HG02970 (cell line): ENCODE measurements around the gene NET1.

Source experiments
- ATAC-seq: cut with Tn5 transposase; IDR thresholded peaks from one replicate; pipeline ENCODE4 v1.9.1; 2021; ENCODE audit warnings: mild to moderate bottlenecking, moderate library complexity, moderate number of reproducible peaks; ENCODE audit not compliant: unreplicated experiment, low FRiP score

Gene NET1

DNA sequence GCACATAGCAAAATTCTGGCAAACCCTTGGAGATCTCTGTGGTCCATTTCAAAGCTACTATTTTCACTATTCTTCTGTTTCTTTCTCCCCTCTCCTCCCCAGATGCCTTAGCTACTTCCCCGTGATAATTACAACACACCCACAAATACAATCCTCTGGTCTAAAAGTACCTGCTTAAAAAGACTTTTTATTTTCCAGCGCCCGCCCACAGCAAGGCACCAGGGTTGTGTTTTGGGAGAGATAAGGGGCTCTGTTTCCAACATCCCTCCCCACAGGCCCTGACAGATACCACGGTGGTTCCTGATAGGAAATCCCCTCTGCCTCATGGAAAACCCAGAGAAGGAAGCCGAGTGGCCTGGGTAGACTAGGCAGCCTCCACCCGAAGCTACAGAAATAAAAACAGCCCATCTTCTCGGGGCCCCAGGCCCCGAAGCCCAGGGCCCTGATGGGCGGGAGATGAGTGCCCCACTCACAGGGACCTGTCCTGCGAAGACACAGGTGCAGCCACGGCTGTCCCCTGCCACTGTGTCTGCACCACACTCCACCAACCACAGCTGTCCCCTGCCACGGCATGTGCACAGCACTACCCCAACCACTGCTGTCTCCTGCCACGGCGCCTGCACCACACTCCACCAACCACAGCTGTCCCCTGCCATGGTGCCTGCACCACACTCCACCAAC lies 67.3 kb downstream of the NET1 start:
- no peak for ATAC-seq

DNA sequence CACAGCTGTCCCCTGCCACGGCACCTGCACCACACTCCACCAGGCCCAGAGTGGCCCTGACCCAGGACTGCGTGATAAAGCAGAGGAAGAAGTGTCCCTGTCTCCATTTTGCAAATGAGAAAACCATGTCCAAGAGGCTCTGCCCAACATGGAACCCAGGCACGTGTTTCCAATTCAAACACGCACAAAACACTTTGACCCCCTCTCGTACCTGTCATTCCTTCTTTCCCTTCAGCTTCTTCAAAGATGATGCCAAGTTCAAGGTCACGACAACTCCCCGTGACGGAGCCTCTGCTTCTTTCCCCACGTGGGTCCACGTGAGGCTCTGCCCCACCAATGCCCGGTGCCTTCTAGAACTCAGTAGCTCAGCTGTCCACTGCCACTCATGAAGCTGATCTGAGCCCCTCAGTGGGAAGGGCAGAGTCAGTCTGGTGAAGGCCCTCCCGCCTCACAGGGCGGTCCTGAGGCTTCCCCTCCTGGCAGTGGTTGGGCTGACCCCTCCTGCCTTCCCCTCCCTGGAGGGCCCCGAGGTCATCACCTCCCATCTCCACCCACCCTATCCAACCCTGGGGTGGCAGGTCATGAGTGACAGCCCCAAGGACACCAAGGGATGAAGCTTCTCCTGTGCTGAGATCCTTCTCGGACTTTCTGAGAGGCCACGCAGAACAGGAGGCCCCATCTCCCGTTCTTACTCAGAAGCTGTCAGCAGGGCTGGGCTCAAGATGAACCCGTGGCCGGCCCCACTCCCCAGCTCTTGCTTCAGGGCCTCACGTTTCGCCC lies 68.0 kb downstream of the NET1 start:
- no peak for ATAC-seq

- no peak for ATAC-seq
Measured at GRCh38 chr10:5481121-5481520, 68.8 kb downstream of the NET1 start.

DNA sequence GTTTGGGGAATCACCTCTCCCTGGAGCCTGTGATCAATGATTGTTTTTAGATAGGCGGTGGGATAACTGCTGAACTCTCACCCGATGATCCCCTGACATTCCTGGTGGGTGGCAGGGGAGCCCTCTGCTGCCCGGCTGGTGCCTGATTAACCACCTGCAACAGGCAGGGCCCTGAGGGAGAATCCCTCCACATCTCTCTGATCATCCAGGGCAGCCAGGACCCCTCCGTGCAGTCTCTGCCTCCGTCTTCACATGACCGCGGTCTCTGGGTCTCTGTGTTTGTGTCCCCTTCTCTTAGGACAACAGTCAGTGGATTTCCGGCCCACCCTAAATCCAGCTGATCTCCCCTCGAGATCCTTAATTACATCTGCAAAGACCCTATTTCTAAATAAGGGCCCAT lies 69.7 kb downstream of the NET1 start:
- no peak for ATAC-seq

DNA sequence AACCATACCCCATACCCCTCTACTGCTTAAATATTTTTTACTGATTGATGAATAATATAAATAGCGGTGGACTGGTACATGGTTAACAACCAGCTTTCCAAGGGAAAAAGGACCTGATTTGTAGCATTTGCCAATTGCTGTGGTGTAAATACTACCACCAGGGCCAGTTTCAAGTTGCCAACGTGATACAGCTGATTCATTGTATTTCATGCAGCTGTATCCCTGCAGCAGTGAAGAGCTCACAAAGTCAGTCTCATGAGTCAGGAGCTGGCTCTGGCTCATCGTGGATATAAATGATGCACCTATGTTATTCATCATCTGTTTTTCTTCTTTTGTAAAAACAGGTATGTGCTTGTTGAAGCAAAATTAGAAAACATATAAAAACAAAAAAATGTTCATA lies 71.8 kb downstream of the NET1 start:
- ATAC-seq, result no peak

GRCh38 chr10:5485290-5485689 lies 72.9 kb downstream of the NET1 start:
- no peak for ATAC-seq

GRCh38 chr10:5485948-5486852 lies 73.8 kb downstream of the NET1 start:
- ATAC-seq, result no peak

DNA sequence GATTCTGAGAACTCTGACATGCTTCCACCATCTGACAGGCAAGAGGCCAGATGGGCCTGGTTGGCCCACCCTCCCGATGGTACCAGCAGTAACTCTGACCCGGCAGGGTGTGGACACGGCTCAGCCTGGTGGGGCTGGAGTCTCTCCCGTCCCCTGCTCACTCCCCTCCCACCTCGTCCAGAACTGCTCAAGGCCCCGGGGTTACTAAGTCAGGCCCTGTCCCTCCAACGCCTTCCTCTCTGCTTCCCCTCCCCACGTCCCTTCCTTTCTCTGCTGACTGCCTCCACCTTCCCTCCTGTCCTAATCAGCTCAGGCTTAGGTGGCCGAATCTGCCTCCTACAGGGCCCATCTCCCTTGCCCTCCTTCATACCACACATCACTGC lies 74.5 kb downstream of the NET1 start:
- no peak for ATAC-seq

- ATAC-seq, result no peak
Measured at GRCh38 chr10:5488272-5489161, 76.2 kb downstream of the NET1 start.

DNA sequence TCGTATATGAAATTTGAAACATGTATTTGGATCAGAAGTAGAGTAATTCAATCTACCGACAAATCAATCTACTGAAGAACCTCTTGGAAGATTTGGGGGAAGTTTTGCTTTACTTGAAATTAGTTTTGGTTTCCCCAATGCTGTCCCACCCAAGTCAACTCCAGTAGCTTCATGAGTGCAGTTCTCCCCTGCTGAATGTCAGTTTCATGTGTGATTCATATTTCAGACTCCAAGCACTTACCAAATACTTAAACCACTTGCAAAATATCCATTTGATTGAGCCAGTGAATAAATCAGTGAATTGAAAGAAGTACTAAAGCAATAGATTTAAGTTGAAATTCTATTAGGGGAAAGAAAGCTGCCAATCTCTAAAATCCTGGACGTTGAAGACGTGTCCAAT lies 77.7 kb downstream of the NET1 start:
- no peak for ATAC-seq

GRCh38 chr10:5490698-5491464 lies 78.5 kb downstream of the NET1 start:
- no peak for ATAC-seq

DNA sequence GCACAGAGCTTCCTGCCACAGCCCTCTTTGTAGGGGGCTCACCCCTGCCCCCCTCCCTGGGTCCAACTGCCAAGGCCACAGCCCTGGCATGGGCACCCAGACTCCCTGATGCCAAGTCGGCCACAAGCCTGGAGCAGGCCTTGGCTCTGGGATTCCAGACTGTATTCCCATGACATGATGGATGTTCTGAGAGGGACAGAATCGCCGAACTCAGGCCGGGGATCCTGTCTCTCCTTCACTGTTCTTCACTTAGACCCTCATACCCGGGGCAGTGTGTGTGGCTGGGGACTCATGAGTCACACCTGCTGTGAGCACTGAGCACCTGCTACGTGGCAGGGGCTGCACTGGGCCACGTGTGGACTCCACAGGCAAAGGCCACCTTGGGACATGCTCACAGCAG lies 79.1 kb downstream of the NET1 start:
- no peak for ATAC-seq

GRCh38 chr10:5492322-5492855 lies 80.0 kb downstream of the NET1 start:
- ATAC-seq, result no peak

DNA sequence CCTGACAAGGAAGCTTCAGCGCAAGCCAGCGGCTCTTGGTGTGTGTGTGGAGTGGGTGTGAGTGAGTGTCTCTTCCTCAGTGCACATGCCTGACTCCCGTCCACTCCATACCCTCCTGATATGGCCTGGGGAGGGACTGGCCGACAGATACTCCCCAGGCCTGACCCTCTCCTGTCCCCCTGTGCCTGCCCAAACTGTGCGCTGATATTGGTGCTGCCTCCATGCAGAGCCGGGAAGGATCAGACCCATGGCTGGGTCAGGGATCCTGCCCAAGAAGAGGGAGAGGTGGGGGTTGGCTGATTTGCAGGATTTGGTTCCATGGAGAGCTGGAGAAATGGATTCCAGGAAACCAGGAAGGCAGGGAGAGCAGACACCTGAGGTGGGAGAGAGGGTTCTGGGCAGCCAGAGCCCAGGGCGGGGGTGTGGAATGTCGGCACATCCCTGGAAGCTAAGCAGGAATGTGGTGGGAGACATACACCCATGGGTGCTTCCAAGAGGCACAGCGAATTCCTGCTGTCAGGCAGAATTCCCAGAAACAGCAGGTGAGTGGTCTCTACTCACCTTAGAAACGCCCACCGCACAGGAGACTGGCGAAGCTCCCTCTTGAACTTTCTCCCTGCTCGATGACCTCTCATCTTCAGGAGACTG lies 80.7 kb downstream of the NET1 start:
- ATAC-seq, result no peak

- ATAC-seq, result no peak
Measured at GRCh38 chr10:5493691-5494090, 81.3 kb downstream of the NET1 start.

DNA sequence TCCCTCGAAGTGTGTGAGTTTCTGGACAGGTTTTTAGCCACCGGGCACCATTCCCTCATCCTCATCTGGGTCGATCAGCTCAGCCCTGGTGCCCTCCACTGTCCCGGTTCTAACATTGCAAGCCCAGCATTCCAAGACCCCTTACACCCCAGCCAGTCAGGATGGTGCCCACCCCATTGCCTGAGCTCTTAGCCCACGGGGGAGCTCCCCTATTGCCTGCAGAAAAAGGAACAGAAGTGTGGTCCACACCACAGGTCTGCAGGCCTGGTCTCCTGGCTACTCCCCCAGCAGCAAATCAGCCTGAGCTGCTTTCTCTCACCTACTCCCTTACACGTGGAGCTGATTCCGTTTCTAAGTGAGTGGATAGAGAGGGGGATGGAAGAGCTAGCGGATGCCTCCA lies 82.3 kb downstream of the NET1 start:
- ATAC-seq, result no peak

- ATAC-seq, result no peak
Measured at GRCh38 chr10:5496261-5497250, 84.2 kb downstream of the NET1 start.

DNA sequence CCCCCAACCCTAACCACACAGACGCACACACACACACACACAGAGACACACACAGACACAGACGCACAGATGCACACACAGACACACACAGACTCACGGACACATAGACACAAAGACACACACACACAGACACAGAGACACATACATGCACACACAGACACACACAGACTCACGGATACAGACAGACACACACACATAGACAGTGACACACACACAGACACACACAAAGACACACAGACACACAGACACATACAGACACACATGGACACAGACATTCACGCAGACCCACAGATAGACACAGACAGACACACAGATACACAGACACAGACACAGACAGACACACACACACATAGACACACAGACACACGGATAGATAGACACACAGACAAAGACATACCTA lies 84.9 kb downstream of the NET1 start:
- ATAC-seq, result no peak
